IMR-90 (cell line): ENCODE measurements around the gene RPH3AL.

Experiments
- CEBPB ChIP-seq: IDR thresholded peaks from 2 replicates; pipeline ENCODE4 v1.6.1; 2012; ENCODE audit warnings: low read depth, low read length, improper control_type of control experiment
- CTCF ChIP-seq: conservative IDR thresholded peaks from 2 replicates; pipeline ENCODE4 v1.5.1; 2012; ENCODE audit warnings: mild to moderate bottlenecking, low read depth, low read length, improper control_type of control experiment
- MAFK ChIP-seq: IDR thresholded peaks from 2 replicates; pipeline ENCODE4 v1.6.1; 2012; ENCODE audit warnings: low read depth, low read length, improper control_type of control experiment
- POLR2A ChIP-seq: IDR thresholded peaks from 2 replicates; pipeline ENCODE4 v1.6.1; 2012; ENCODE audit warnings: mild to moderate bottlenecking, low read depth, low read length
- RFX5 ChIP-seq: IDR thresholded peaks from 2 replicates; pipeline ENCODE4 v1.8.0; 2012; ENCODE audit warnings: low read depth, mild to moderate bottlenecking, low read length, moderate library complexity
- SMC3 ChIP-seq: fragments of 150-350 bp; IDR thresholded peaks from 2 replicates; pipeline ENCODE4 v1.6.1; 2016; ENCODE audit warnings: low read depth, mild to moderate bottlenecking, antibody characterized with exemption, low read length, moderate library complexity

GRCh38 chr17:306116-306515 is 46.5 kb downstream of the RPH3AL start:
- TF ChIP-seq RFX5 (no peak), CTCF (no peak), CEBPB (no peak), POLR2A (no peak), MAFK (no peak), SMC3 (no peak)
